Neuronal stem cell (in vitro differentiated cells): ENCODE data around the gene PARN.

Experiments
- DNase-seq: peaks from one replicate; pipeline ENCODE4 v3.0.0-alpha.2; 2013; ENCODE audit warnings: low spot score
- H2AFZ ChIP-seq: one replicate; pipeline ENCODE4 v1.6.1; 2013; ENCODE audit warnings: mild to moderate bottlenecking, low read length, inconsistent platforms
- H2AK5ac ChIP-seq: 2 replicates; pipeline ENCODE4 v1.6.1; 2013; ENCODE audit warnings: low read depth, mild to moderate bottlenecking, inconsistent platforms, low read length, moderate library complexity, mixed read lengths
- H2BK120ac ChIP-seq: 2 replicates; pipeline ENCODE4 v1.6.1; 2013; ENCODE audit warnings: low read depth, mild to moderate bottlenecking, inconsistent platforms, low read length, moderate library complexity, mixed read lengths
- H2BK12ac ChIP-seq: one replicate; pipeline ENCODE4 v1.6.1; 2013; ENCODE audit warnings: low read length, inconsistent platforms
- H2BK15ac ChIP-seq: 2 replicates; pipeline ENCODE4 v1.6.1; 2013; ENCODE audit warnings: mild to moderate bottlenecking, low read length, inconsistent platforms, mixed read lengths
- H2BK5ac ChIP-seq: one replicate; pipeline ENCODE4 v1.6.1; 2013; ENCODE audit warnings: inconsistent platforms, mild to moderate bottlenecking, low read length, moderate library complexity
- H3K14ac ChIP-seq: one replicate; pipeline ENCODE4 v1.6.1; 2013; ENCODE audit warnings: low read length, inconsistent platforms
- H3K18ac ChIP-seq: 2 replicates; pipeline ENCODE4 v1.6.1; 2013; ENCODE audit warnings: low read length, inconsistent platforms
- H3K23ac ChIP-seq: 2 replicates; pipeline ENCODE4 v1.6.1; 2013; ENCODE audit warnings: low read depth, mild to moderate bottlenecking, mixed read lengths, low read length, inconsistent platforms; ENCODE audit not compliant: poor library complexity
- H3K27ac ChIP-seq: replicated peaks from 3 replicates; pipeline ENCODE4 v1.5.1; 2013; ENCODE audit warnings: low read length, inconsistent platforms
- H3K27me3 ChIP-seq, 3 experiments: 2 replicates each; pipeline ENCODE4 v1.6.1; 2013; ENCODE audit warnings: low read length in 3 of 3, mild to moderate bottlenecking in 2 of 3, inconsistent platforms in 1 of 3, low read depth in 1 of 3, mixed read lengths in 1 of 3, moderate library complexity in 1 of 3; ENCODE audit not compliant: control insufficient read depth in 3 of 3, insufficient read depth in 3 of 3
- H3K36me3 ChIP-seq, 2 donors: replicated peaks in 1 of 2; 2 replicates each; pipeline ENCODE4 v1.6.1; 2013; ENCODE audit warnings: low read length in 2 of 2; ENCODE audit not compliant: control insufficient read depth in 2 of 2, insufficient read depth in 2 of 2
- H3K4ac ChIP-seq: 2 replicates; pipeline ENCODE4 v1.6.1; 2013; ENCODE audit warnings: inconsistent platforms, mild to moderate bottlenecking, low read length, moderate library complexity
- H3K4me1 ChIP-seq, 2 donors: 1 replicate in 1 of 2; 2 replicates in 1 of 2; pipeline ENCODE4 v1.6.1; 2013; ENCODE audit warnings: low read length in 2 of 2, low read depth in 1 of 2; ENCODE audit not compliant: control insufficient read depth in 2 of 2, insufficient read depth in 1 of 2
- H3K4me2 ChIP-seq: one replicate; pipeline ENCODE4 v1.6.1; 2013; ENCODE audit warnings: mild to moderate bottlenecking, low read length, inconsistent platforms; ENCODE audit not compliant: insufficient read depth, poor library complexity, severe bottlenecking
- H3K4me3 ChIP-seq, 2 donors: 2 replicates each; pipeline ENCODE4 v1.5.1; 2013; ENCODE audit warnings: low read length in 2 of 2, mild to moderate bottlenecking in 2 of 2, inconsistent platforms in 1 of 2, moderate library complexity in 1 of 2
- H3K79me1 ChIP-seq: one replicate; pipeline ENCODE4 v1.6.1; 2013; ENCODE audit warnings: low read depth, mild to moderate bottlenecking, inconsistent platforms, low read length, moderate library complexity
- H3K9ac ChIP-seq: one replicate; pipeline ENCODE4 v1.6.1; 2013; ENCODE audit warnings: mild to moderate bottlenecking, low read depth, low read length, inconsistent platforms; ENCODE audit not compliant: poor library complexity
- H3K9me3 ChIP-seq, 2 donors: replicated peaks in 1 of 2; 2 replicates each; pipeline versions ENCODE3 to v1.6.1; 2013; ENCODE audit warnings: low read length in 2 of 2, mild to moderate bottlenecking in 2 of 2, inconsistent platforms in 1 of 2, low read depth in 1 of 2, mixed read lengths in 1 of 2, moderate library complexity in 1 of 2; ENCODE audit not compliant: control insufficient read depth in 2 of 2, insufficient read depth in 1 of 2
- H4K8ac ChIP-seq: one replicate; pipeline ENCODE4 v1.6.1; 2013; ENCODE audit warnings: low read depth, mild to moderate bottlenecking, inconsistent platforms, low read length, moderate library complexity
- H4K91ac ChIP-seq: one replicate; pipeline ENCODE4 v1.6.1; 2013; ENCODE audit warnings: low read length, low read depth, mild to moderate bottlenecking, inconsistent platforms; ENCODE audit not compliant: poor library complexity
- WGBS, 2 donors: extraction: QIAGEN DNeasy Blood & Tissue Kit; methylation state at CpG; one replicate each; pipeline ENCODE4 v1.1.7; 2013; ENCODE audit warnings: missing lambda C conversion rate in 2 of 2, mixed read lengths in 1 of 2; ENCODE audit not compliant: insufficient read length in 2 of 2, insufficient replicate concordance in 1 of 2; ENCODE audit errors: extremely low coverage in 2 of 2; 5-methylcytosine and 5-hydroxymethylcytosine counted together

Gene PARN

DNA sequence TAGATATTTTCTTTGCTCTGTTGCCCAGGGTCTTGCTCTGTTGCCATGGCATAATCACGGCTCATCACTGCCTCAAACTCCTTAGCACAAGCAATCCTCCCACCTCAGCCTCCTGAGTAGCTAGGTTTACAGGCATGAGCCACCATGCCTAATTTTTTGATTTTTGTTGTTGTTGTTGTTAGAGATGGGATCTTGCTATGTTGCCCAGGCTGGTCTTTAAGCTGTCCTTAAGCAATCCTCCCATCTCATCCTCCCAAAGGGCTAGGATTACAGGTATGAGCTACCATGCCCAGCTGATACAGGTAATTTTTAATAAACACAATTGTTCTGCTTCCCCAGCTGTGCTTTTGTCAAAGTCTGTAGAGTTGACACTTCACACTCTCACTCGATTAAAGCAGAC, 159.3 kb downstream of the PARN start:
- Histone ChIP-seq H3K14ac (no peak overlapping the region), H2BK15ac (no peak overlapping the region), H2AFZ (no peak overlapping the region), H3K23ac (no peak overlapping the region), H4K8ac (no peak overlapping the region), H2BK12ac (no peak overlapping the region), H3K36me3 (no peaks in the 10 kb centered on the region), H3K9ac (no peak overlapping the region), H2BK120ac (no peak overlapping the region), H3K9me3 (no peaks in the 10 kb centered on the region), H3K4me2 (no peak overlapping the region), H2AK5ac (no peak overlapping the region), H2BK5ac (no peak overlapping the region), H3K27ac (no peak overlapping the region), H3K4me1 (no peaks in the 10 kb centered on the region), H3K4ac (no peak overlapping the region), H4K91ac (no peak overlapping the region), H3K18ac (no peak overlapping the region), H3K4me3 (no peak overlapping the region), H3K27me3 (no peaks in the 10 kb centered on the region), H3K79me1 (no peaks in the 10 kb centered on the region)
- no CpG with 5 or more reads among the region's 2 CpGs for WGBS, 2 donors
- no peak for DNase-seq

DNA sequence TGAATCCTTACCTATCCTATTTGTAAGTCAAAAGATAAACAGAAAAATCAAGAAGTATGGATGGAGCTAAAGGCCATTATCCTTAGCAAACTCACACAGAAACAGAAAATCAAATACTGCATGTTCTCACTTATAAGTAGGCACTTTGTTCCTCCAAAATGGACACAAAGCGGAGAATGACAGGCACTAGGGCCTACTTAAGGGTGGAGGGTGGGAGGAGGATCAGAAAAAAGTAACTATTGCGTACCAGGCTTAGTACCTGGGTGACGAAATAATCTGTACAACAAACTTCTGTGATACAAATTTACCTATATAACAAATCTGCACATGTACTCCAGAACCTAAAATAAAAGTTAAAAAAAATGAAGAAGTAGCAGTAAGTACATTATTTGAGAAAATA, 164.3 kb downstream of the PARN start:
- no peak overlapping the region for H3K18ac ChIP-seq
- H3K79me1 ChIP-seq = no peaks in the 10 kb centered on the region
- H2BK12ac ChIP-seq = no peak overlapping the region
- H3K4ac ChIP-seq = no peak overlapping the region
- H3K36me3 ChIP-seq = peaks cover 0 to 4% of the 10 kb centered on the region in 2 donors
- H3K27ac ChIP-seq = no peak overlapping the region
- H4K91ac ChIP-seq = no peak overlapping the region
- H2BK5ac ChIP-seq = no peak overlapping the region
- no peaks in the 10 kb centered on the region for H3K27me3 ChIP-seq
- no peak overlapping the region for H3K14ac ChIP-seq
- no peak overlapping the region for H3K4me3 ChIP-seq
- H4K8ac ChIP-seq = no peak overlapping the region
- no peaks in the 10 kb centered on the region for H3K4me1 ChIP-seq
- no peak overlapping the region for H2AK5ac ChIP-seq
- no peak overlapping the region for H3K9ac ChIP-seq
- H3K4me2 ChIP-seq = no peak overlapping the region
- H3K23ac ChIP-seq = no peak overlapping the region
- no peak overlapping the region for H2BK120ac ChIP-seq
- no CpG with 5 or more reads among the region's 3 CpGs for WGBS, 2 donors
- H2AFZ ChIP-seq = no peak overlapping the region
- DNase-seq = no peak
- peaks cover 2 to 14% of the 10 kb centered on the region in 2 donors for H3K9me3 ChIP-seq
- H2BK15ac ChIP-seq = no peak overlapping the region

GRCh38 chr16:14464796-14465195, 165.3 kb downstream of the PARN start:
- H4K91ac ChIP-seq = no peak overlapping the region
- H3K23ac ChIP-seq = no peak overlapping the region
- no CpG with 5 or more reads among the region's 2 CpGs for WGBS, 2 donors
- no peak overlapping the region for H4K8ac ChIP-seq
- H2AK5ac ChIP-seq = no peak overlapping the region
- no peak overlapping the region for H3K4ac ChIP-seq
- H3K4me1 ChIP-seq = no peaks in the 10 kb centered on the region
- no peak overlapping the region for H3K27ac ChIP-seq
- no peak overlapping the region for H2BK15ac ChIP-seq
- DNase-seq = no peak
- no peak overlapping the region for H2AFZ ChIP-seq
- H3K36me3 ChIP-seq = peaks cover 0 to 5% of the 10 kb centered on the region in 2 donors
- no peak overlapping the region for H3K9ac ChIP-seq
- no peak overlapping the region for H3K4me3 ChIP-seq
- H2BK12ac ChIP-seq = no peak overlapping the region
- no peaks in the 10 kb centered on the region for H3K27me3 ChIP-seq
- no peak overlapping the region for H2BK5ac ChIP-seq
- no peak overlapping the region for H3K4me2 ChIP-seq
- H3K14ac ChIP-seq = no peak overlapping the region
- H3K18ac ChIP-seq = no peak overlapping the region
- no peak overlapping the region for H2BK120ac ChIP-seq
- peaks cover 2 to 14% of the 10 kb centered on the region in 2 donors for H3K9me3 ChIP-seq
- no peaks in the 10 kb centered on the region for H3K79me1 ChIP-seq

DNA sequence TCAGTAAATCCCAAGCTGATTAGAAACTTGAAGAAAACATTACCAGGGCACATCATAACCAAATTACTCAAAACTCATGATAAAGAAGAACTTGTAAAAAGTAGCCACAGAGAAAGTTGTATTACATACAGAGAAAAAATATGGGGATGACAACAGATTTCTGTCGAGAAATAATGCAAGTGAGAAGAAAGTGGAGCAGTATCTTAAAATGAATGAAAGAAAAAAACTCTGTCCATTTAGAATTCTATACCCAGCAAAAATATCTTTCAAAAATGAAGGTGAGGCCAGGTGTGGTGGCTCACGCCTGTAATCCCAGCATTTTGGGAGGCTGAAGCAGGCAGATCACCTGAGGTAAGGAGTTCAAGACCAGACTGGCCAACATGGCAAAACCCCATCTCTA, 165.9 kb downstream of the PARN start:
- no peak overlapping the region for H3K18ac ChIP-seq
- H3K4me2 ChIP-seq = no peak overlapping the region
- no peak overlapping the region for H2BK15ac ChIP-seq
- no peak overlapping the region for H3K4ac ChIP-seq
- no peak overlapping the region for H2BK12ac ChIP-seq
- no peak overlapping the region for H2AK5ac ChIP-seq
- peaks cover 0 to 5% of the 10 kb centered on the region in 2 donors for H3K36me3 ChIP-seq
- peaks cover 2 to 14% of the 10 kb centered on the region in 2 donors for H3K9me3 ChIP-seq
- H3K79me1 ChIP-seq = no peaks in the 10 kb centered on the region
- no peaks in the 10 kb centered on the region for H3K27me3 ChIP-seq
- H3K23ac ChIP-seq = no peak overlapping the region
- H3K9ac ChIP-seq = no peak overlapping the region
- no peak overlapping the region for H2AFZ ChIP-seq
- no peak overlapping the region for H3K27ac ChIP-seq
- H4K91ac ChIP-seq = no peak overlapping the region
- H2BK5ac ChIP-seq = no peak overlapping the region
- no peak overlapping the region for H2BK120ac ChIP-seq
- H3K14ac ChIP-seq = no peak overlapping the region
- H3K4me1 ChIP-seq = no peaks in the 10 kb centered on the region
- H4K8ac ChIP-seq = no peak overlapping the region
- no peak for DNase-seq
- no CpG with 5 or more reads among the region's 2 CpGs for WGBS, 2 donors
- no peak overlapping the region for H3K4me3 ChIP-seq
